ENCODE results near the gene ADRA2B. TPM values are rescaled to one million over a fixed set of nuclear protein-coding genes. Genes with fewer than 3 reads are reported as not detected.
A peak's percentile ranks its signal among the peaks of the same experiment; 100 is the strongest.

The ADRA2B gene
- total RNA-seq, 1 experiment from 2014 or later: 0.46 TPM

GRCh38 chr2:96119389-96119751 lies 3.0 kb upstream of the ADRA2B start:
- no peak for DNase-seq (ENCODE audit: low spot score)

GRCh38 chr2:96118698-96119388 lies 2.5 kb upstream of the ADRA2B start:
- no peak for DNase-seq (ENCODE audit: low spot score)

DNA sequence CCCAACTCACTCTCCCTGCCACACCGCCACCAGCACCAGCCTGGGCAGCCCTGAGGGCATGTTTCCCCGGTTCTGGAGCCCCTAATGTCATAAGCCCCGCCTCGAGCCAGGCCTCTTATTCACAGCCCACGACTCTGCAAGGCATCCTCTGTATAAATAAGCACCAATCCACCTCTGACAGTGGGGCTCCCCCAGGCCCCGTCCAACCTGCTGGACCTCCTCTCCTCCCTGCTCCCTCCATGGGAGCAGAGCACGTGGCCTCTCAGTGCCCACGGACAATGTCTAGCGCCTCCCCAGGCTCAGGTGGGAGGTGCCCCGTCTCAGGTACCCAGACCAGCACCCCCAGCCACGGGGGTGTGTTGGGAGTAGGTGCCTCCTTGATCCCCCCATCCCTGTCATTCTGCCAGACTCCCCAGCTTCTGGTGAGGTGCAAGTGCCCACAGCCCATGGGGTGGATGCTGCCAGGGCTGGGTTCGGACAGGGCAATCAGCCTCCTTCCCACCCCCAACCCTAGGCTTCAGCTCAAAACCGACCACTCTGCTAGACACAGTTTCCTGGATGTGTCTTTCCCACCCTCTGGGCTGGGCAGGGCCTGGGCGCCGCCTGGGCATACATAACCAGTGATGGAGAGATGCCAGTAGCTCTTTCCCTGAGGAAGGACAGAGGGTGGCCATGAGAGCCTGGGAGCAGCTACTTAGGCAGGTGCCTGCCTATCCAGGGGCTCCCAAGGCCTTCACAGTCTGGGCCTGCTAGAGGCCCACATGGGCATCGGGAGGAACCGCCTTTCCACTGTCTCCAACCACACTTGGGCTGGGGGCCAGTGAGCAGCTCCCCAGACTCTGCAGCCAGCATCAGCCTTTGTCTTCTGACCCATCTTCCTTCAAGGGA lies 1.6 kb upstream of the ADRA2B start:
- peak; percentile 49 for DNase-seq (ENCODE audit: low spot score)

DNA sequence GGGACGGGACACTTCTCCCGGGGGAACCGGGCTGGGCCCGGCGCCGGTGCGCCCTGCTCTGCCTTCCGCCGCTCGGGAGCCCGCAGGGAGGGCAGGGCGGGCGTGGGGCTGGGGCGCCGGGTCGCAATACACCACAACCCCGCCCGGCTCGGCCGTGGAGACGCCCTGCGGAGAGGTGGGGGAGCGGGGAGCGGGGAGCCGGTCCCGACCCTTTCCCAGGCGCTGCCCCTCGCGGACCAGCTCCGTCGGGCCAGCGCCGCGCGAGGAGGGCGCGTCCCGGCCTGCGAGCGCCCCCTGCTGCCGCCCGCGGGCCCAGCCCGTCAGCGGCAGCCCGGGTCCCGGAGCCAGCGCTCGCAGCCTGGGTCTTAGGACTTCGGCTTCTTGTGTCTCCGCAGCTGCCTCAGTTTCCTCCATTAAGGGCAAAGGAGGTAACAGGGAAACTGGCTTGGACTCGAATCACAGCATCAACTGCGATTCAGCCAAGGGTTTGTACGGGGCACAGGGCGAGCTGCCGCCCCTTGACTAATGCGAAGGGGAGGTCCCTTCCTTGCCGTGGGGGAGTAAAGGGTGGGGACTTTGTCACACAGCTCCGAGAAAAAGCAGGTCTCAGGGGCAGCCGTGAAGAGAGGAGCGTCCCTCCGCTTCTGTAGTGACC lies 635 bp upstream of the ADRA2B start:
- peak; percentile 62 for DNase-seq (ENCODE audit: low spot score)

DNA sequence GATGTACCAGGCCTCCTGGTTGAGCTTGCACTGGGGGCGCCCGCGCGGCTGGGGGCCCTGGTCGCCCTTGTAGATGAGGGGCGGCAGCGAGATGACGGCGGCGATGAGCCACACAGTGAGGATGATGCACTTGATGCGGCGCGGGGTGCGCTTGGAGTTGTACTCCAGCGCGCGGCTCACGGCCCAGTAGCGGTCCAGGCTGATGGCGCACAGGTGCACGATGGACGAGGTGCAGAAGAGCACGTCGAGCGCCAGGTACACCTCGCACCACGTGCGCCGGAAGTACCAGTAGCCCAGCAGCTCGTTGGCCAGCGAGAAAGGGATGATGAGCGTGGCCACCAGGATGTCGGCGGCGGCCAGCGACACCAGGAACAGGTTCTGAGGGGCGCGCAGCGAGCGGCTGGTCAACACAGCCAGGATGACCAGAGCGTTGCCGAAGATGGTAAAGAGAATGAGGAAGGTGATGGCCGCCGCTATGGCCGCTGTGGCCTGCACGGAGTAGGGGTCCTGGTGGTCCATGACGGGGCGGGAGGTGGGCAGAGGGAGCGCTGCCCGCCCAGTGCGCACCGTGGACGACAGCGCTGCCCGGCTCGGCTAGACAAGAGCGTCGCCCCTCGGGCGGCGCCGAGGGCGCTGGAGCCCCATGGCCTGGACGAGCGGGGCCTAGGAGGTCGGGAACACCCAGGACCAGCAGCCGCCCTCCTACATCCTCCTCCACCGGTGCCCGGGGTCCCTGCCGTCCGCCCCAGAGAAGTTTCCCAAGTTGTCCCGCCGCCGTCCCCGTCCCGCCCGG lies 544 bp downstream of the ADRA2B start:
- no peak for DNase-seq (ENCODE audit: low spot score)

- no peak for DNase-seq (ENCODE audit: low spot score)
Measured at GRCh38 chr2:96114903-96115581, 1.3 kb downstream of the ADRA2B start.

- no peak for DNase-seq (ENCODE audit: low spot score)
Measured at GRCh38 chr2:96114546-96114902, 1.8 kb downstream of the ADRA2B start.

DNA sequence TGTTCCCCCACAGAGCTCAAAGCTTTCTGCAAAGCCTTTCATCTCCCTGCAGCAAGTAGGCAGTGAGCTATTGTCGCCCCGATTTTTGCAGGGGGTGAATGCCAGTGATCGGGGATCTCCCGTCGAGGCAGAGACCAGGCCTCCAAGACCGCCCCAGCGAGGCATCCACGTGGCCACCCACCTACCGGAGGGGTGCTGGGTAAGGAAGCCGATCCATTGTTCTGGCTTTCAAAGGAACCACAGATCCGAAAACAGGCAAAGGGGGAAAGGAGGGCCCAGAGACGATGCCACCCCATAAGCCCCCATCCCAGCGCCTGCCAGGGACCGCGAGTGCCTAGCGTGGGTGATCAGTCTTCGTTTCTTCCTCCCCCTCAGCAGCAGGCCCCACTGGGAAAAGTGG lies 2.4 kb downstream of the ADRA2B start:
- no peak for DNase-seq (ENCODE audit: low spot score)

DNA sequence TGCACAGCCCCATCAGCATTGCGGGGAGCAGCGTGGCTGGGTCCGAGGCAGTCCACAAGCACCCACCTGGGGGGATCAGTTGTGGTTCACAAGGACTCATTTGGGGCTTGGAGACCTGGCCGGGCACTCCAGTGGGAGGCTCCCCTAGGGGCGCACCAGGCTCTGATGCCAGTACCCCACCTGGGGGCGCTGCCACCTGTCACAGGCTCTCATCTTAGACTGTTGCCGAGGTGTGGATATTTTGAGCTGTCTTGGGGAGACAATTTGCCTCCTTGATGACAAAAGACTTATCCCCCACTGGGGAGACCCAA lies 3.0 kb downstream of the ADRA2B start:
- DNase-seq (ENCODE audit: low spot score): no peak

- DNase-seq (ENCODE audit: low spot score): no peak
Measured at GRCh38 chr2:96112501-96113366, 3.6 kb downstream of the ADRA2B start.

DNA sequence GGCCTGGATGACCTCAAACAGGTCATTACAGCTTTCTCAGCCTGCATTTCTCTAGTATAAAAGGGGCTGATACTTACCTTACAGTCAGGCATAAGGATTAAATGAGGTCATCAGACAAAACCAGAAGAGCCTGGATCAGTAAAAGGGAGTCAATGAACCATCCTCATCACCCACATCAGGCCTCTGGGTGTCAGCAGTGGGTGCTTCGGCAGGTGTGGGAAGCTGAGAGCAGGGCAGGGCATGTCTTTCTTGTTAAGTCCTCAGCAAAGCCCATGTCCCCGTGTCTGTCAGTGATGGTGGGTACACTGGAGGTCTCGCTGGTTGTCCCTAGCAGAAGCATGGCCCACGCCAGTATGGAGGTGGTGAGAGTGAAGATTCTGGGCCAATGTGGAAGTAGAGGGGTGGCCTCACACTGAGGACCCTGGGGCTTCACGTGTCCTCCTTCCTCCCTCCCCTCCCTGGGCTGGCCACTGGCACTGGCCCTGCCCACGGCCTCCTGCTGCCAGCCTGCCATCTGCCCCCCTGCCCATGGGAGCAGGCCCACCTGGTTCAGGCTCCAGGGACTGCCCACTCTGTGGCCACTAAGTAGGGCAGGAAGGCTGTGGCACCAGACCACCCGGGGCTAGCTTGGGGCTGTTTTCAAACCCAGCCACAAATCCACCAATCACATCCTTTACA lies 4.4 kb downstream of the ADRA2B start:
- DNase-seq (ENCODE audit: low spot score): peak; percentile 23

DNA sequence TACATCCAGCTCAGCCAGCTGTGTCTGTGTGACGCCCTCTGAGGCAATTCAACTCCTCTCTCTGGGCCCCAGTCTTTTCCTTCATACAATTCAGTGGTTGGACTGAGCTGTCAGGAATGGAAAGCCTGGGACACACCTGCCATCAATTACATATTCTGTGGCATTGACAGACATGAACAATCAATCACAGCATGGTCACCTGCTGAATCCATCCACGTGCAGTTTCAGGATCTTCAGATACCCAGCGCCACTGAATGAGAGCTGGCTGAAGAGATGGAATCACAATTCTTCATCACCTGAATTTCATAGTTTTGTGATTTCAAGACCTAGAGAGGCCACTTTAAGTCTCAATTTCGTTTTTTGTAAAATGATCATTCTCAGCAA lies 5.1 kb downstream of the ADRA2B start:
- no peak for DNase-seq (ENCODE audit: low spot score)

DNA sequence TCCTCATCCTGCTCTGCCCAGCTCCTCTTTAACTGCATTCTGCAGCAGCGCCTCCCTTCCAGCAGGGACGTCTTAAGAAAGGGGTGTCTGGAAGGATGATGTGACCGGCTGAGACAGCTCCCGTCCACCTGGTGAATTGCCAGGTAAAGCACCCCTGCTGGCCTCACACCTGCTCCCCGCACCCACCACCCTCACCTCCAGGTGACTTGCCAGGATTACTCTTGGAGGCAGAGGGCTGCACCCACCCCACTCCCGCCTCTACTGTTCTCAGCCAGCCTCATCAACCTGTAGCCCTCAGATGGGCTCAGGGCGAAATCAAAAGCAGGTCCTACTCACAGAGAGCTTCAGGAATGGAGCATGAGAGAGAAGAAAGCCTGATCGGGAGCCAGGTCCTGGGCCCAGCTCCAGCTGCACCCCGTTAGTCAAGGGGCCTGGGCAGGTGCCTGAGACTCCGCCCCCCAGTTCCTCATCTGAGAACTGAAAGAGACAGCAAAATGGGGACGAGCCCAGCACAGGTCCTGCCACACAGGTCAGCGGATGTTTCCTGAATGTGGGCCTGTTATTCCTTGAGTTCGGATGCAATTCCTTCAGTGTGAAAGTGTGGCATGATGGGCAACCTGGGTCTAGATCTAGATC lies 5.6 kb downstream of the ADRA2B start:
- DNase-seq (ENCODE audit: low spot score): no peak

DNA sequence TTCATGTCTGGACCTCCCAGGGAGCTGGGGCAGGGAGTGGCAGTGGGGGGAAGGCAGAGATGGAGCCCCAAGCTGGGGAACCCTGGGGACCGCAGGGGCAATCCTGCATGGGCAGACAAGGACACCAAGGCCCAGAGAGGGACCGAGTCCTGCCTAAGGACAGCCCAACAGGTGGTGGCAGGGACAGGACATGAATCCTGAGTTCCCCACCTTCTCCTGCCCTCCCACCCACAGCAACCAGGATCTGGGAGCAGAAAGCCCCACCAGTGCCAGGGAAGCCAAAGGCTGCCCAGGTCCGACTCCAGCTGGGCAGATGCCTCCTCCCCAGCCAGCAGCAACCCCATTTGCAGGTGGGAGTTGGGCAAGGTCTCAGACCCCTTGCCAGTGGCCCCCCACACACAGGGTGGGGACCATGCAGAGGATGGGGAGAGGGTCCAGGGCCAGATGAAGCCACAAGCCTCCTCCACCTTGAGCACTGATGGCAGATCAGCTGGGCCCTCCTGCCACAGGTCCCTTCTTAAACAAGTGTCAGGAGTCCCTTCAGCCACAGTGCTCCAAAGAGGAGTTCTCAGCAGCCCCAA lies 6.3 kb downstream of the ADRA2B start:
- DNase-seq (ENCODE audit: low spot score): no peak

GRCh38 chr2:96109361-96109680 lies 7.0 kb downstream of the ADRA2B start:
- no peak for DNase-seq (ENCODE audit: low spot score)

- DNase-seq (ENCODE audit: low spot score): no peak
Measured at GRCh38 chr2:96108541-96109360, 7.6 kb downstream of the ADRA2B start.

GRCh38 chr2:96108151-96108540 lies 8.2 kb downstream of the ADRA2B start:
- no peak for DNase-seq (ENCODE audit: low spot score)

DNA sequence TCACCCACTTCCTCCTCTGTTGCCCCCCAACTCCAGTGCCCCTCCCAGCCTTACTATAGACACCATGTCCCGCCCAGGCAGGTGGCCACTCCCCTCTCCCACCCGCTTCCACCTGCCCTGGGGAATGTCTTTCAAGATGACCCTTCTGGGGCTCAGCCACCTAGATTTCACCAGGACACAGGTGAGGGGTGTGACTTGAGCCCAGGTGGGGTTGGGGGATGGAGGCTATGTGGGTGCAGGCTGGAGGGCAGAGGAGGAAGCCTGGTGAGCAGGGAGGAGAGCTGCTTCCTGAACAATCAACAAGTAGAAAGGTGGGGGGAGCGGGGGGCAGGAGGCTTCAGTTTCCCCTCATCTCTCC lies 8.7 kb downstream of the ADRA2B start:
- DNase-seq (ENCODE audit: low spot score): no peak

All from HT-29 (cell line).